Activated CD8-positive, alpha-beta memory T cell treated with anti-CD3 and anti-CD28 coated beads for 4 hours (primary cell): ENCODE measurements around the gene TBPL1.
"Not testable (repeated sequence)": the region's sequence is repeated elsewhere in the genome, so short reads cannot be mapped to it uniquely, and the experiment has no call there.

Experiments used
- DNase-seq, 2 donors: peaks; one replicate each; pipeline ENCODE4 v3.0.0-alpha.2; 2020; ENCODE audit warnings: low read depth in 2 of 2

The TBPL1 gene

DNA sequence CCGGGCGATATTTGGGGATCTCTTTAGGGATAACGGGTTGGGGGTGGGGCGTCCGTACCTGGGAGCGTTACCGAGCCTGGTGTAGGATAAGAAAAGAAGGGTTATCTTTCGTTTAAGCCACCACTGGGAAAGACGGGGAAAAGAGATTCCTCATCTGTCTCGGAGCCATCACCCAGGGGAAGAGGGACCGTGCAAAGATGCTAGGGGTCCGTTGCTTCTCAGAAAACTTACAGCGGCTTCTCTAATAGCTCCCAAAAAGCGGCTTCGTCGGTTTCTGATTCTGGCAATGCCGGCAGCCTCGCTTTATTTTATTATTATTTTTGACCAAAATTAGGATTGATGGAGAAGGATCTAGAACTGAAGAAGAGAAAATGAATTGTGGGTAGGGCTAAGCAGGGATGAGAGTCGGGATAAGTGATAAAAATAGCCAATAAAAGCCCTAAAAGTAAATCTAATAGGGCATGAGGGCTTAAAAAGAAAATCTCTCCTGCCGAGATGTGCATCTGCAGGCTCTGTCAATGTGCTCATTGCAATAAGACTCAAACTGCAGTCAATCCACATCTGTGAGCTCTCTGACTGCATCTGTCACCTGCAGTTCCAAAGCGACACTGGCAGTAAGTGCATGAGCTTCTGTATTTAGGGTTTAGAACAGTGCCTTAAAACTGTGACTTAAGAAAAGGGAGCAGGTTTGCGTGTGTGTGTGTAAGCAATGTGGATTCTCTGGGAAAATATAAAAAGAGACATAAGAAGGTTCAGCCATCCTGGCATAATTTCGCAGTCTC is 801 bp downstream of the TBPL1 start:
- no peak for DNase-seq

DNA sequence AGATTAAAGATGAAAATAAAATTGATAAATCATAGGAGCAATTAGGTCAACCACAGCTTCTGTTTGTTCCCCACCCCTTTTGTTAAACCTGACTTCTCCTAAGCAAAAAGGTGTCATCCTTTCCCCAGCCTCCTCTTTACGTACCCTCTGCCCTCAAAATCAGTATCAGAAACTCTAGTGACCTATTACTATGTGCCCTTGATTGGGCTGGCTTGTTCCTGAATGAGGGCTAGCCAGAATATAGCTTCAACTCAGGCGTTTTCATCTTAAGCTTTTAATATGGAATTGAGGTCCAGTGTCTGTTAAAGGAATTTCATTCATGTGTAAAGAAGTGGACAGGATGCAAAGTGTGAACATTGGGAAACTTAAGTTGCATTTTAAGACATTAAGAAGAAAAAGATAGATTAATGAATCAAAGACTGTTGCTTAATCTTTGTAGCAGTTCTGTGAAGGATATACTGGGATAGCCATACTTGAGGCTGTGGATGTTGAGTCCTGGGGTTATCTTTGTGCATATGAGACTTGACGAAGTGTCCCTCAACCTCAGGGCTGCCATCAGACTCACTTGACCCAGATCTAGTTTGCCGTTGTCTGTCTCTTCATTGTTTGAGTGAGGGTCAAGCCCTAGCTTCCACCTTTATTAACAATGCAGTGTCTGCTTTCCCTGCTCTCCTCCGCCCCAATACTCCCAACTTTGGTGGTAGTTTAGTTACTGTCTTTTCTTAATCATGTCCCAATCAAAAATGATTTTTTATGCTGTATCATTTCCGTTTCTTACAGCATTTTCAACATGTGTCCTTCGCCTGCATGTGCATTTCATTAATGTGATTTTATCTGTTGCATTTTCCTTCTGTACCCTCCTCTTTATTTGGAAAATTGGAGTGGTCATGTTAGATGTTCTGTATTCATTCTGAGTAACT is 1.9 kb downstream of the TBPL1 start:
- DNase-seq, result no peak

DNA sequence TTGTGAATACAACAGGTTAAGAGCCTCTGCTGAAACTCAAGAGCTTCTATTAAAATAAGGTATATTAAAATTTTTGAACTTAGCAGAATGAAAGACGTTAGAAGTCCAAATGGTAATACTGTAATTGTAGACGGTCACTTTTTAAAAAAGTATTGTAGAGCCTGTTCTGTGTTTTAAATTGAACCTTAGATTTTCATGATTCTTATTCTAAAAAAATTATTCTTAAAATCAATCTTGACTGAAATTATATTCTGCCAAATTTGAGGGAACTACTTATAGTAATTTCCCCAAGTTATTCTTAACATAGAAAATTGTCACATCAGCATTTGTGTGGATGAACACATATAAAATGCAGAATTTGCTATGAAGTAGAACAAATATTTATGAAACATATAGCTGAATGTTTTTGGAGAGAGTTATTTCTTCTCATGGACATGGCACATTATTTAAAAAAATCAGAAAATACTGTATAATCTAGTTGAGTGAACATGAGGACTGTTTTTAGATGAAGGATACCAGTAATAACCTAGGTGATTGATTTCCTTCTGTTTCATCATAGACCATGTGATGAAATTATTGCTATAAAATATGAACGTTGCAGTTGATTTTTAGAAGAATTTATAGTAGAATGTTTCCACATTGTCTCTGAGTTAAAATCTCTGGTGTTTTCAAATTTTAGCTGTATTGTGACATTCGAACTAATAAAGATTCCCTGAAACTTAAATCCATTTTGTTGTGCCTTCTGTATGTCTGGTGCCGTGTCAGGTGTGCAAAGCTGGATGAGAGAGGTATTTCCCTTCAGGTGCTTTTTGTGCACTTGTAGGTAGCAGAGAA is 2.8 kb downstream of the TBPL1 start:
- DNase-seq, result no peak

DNA sequence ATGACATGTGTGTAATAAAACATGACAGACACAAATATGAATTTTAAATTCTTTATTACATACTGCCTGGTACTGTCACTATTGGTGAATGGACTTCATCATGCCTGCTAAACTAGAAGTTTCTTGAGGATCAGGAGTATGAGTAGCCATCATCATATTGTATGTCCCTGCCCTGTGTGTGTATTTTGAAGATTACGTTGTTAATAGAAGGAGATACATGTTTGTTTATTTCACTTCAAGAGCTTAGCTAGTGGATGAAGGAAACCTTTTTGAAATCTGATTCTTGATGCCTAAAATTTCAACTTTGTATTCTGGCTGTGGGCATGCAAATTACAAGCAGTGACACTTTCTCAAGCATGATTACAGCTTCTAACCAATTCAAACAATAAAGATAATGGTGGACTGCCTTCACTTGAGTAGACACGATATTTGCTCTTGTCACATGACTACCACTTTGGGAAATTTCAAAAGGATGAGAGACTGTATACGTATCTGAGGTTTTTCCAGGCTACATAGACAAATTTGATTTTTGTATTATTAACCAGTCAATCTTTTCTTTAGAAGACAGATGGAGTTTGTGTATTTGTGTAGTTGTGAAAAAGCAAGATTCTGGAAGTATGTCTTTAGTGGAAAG is 3.5 kb downstream of the TBPL1 start:
- DNase-seq, result no peak

DNA sequence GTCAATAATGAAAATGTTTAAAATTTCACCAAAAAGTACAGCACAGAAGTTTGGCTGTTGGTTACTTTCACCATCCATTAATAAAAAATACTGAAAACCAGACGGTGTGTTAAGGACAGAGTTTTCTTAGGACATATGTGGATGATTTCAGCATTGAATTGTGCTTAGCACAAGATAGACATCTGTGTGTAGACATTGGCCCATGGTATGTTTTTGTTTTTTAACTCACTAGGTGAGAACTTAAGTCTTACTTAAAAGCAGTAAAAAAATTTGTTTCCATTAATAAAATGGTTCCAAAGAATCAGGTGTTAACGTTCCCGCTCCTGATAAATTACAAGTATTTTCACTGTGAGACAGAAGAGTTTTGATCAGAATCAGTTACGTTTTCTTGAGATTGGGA is 4.2 kb downstream of the TBPL1 start:
- DNase-seq, result no peak

DNA sequence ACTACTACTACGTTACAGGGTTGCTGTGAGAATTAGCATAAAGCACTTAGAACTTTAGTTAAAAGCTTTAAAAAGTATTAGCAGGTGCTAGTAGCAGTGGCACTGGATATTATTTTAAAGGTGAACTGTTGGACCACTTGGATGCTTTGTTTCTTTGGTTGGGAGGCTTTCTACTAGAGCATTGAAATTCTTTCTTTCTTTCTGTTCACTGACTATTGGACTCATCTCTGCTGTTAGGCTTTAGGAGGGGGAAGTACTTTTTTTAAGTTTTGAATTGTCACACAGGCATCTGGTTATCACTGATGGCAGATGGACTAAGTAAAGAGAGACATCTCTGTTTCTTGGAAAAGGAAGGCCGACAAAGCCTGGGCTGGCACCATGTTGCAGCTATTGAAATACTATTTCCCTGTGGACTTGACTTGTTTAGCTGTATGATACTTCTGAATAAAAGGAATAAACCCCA is 4.8 kb downstream of the TBPL1 start:
- DNase-seq, result no peak

DNA sequence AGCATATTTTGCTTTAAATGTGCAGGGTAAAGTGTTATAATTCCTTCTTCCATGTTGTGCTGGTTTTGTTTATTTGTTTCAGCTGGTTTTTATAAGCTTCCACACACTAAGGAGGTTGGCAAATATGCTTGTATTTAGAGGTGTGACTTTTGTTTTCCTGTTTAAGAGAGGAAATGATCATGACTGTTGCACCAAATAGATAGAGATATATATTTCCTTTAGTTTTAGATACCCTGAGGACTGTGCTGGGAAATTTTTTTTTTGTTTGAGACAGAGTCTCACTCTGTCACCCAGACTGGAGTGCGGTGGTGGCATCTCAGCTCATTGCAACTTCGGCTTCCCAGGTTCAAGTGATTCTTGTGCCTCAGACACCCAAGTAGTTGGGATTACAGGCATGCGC is 5.8 kb downstream of the TBPL1 start:
- DNase-seq, result no peak

DNA sequence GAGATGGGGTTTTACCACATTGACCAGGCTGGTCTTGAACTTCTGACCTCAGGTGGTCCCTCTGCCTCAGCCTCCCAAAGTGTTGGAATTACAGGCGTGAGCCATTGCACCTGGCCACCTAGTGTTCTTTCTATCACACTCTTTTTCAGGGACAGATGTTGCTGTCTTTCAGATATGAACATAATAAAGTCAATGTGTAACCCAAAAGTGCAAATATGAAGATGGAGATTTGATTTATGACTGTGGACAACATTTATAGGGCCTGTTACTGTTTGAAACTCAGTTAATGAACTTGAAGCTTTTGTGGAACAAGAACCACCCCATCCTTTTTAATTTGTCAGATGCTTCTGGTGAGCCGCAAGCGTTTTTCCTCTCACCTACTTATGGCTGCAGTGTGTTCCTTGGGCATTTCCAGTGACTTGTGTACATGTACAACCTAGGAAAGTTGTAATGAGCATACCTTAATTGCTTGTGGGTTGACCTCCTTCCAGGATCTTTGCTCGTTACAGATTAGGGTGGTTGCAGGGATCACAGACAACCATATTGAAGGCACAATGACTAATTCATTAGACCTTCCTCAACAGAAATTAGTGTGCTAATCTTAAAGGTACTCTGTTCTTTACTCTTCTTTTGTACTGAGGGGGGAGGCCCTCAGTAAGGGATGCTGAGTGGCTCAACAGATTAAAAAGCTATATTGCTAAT is 6.8 kb downstream of the TBPL1 start:
- DNase-seq, result no peak

DNA sequence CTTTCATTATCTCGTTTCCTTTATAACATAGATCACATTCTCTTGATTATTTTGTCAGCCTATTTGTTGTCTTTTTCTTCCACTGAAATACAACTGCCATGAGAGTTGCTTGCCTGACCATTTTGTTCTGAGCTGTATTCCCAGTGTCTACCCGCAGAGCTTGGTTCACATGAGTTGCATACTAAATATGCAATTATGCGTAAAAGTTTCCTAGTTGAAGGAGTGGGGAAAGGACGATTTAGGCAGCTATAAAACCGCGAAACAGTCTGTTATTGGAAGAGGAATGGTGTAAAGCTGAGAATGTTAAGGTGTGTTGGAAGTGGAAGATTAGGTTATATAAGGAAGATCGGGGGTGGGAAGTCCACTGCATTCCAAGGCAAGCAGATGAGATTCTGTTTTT is 8.8 kb downstream of the TBPL1 start:
- no peak for DNase-seq

DNA sequence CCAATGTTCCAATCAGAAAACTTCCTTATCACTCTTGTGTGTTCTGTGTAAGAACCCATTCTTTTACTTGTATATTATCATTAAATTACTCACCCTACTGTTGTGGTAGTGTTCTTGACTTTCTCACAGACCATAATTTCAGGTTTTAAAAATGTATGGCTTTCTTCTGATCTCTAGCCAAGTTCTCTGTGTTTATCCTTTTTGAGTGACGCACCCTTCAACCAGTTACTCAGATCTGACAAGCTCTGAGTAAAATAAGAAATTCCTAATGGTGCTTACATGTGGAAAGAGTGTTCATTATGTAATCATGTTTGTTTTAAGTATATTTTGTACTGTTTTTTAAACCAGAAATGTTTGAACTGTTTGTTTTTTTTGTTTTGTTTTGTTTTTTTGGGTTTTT is 11.0 kb downstream of the TBPL1 start:
- DNase-seq, result no peak

DNA sequence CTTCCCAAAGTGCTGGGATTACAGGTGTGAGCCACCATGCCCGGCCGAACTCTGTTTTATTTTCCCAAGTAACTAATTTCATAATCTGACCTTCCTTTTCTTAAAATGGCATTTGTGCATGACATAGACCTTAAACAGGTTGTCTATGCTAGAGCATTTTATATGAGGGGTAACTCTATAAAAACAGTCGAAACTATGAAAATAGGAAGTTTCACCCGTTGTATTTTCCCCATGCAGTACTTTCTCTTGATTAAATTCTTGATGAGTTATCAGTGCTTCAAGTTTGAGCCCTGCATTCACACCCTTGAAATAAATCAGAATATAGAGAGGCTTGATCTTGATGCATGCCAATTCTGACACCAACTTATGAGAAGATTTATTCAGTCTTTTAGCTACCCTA is 11.7 kb downstream of the TBPL1 start:
- no peak for DNase-seq

DNA sequence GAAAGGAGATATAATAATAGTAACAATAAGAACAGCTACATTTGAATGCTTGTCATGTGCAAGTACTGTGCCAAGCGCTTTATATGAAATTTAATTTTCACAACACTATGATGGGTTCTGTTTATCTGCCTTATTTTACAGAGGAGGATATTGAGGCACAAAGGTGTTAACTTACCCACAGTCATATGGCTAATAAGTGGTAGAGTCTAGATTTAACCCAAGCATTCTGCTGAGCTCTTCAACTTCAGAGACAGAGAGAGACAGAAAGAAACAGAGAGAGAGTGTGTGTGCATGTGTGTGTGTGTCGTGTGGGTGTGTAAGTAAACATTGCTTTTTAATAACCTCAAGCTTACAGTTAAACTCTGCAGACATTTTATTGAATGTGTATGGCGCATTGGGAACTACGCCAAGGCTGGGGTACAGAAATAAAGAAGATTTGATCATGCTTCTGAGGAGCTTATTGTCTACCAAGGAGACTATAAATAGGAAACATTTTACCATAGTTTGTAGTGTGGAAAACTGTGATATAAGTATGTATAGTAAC is 12.9 kb downstream of the TBPL1 start:
- DNase-seq, result no peak

DNA sequence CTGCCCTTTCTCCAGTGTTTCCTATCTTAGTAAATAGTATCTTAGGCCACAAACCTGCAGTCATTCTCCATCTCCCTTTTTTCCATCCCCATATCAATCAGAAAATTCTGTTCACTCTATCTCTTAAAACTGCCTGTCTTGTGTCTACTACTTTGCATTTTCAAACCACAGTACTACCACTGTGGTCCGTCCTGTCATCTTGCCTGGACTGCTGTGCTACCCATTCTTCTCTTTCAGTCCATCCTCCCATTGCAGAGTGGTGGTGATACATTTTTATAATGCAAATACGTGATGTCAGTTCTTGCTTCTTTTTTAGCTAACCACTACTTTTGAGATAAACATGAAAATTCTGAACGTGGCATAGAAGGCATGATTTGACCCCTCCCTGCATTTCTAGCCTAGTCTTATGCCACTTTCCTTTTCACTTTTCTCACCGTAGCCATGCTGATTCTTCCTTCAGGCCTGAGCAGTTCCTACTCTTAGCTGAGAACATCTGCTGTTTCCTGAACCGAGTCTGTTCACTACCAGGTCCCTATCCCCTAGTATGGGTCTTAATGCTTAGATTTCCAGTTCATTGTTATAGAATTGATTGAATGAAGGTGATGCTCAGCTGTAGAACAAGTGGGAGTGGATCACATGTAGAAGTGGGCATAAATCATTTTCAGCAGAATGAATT is 13.8 kb downstream of the TBPL1 start:
- no peak for DNase-seq

DNA sequence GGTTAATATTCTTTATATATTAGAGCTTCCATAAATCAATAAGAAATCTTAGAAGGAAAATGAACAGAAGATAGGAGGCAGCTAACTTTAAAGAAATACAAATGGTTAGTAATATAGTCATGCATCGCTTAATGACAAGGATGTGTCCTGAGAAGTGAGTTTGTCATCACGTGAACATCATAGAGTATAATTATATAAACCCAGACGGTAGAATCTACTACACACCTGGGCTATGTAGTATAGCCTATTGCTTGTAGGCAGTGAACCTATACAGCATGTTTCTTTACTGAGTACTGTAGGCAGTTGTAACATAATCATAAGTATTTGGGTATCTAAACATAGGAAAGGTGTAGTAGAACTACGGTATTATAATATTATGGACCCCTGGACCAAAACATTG is 14.3 kb downstream of the TBPL1 start:
- DNase-seq, result no peak

DNA sequence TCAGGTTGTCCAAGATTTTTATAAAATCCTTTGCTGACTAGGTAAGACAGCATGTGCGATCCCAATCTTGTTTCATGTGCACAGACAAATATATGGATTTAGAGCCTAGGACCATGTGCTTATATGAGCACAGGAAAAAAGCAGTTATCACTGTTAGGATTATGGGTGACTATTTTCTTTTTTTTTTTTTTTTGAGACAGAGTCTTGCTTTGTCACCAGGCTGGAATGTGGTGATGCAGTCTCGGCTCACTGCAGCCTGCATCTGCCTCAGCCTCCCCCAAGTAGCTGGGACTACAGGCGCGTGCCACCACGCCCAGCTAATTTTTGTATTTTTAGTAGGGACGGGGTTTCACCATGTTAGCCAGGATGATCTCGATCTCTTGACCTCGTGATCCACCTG is 14.8 kb downstream of the TBPL1 start:
- DNase-seq, result not testable (repeated sequence)

DNA sequence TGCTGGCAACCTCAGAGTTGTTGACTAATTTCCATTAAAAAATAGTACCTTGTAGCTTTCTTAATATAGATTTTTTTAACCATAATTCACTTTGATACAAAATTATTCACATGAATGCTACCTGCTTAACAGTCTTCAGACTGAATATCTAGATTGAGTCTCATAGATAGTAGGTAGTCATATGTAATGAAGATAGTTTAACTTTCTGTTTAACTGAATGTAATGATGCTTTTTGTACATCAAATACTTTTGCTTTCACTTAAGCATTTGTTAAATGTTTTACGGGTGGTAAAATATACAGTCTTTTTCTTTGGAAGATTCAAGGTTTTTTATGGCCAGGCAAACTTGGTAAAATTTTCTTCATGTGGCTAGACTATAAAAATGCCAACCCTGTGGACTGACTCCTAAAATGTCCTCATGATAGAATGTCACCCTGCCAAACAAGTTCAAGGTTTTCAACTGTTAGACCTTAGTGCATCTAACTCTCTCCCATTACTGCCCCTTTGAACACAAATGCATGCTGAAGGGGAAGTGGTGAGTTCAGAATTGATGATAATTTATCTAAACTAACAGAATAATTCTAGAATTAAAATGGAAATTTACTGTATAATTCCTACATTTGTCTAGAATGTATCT is 16.4 kb downstream of the TBPL1 start:
- DNase-seq, result no peak

DNA sequence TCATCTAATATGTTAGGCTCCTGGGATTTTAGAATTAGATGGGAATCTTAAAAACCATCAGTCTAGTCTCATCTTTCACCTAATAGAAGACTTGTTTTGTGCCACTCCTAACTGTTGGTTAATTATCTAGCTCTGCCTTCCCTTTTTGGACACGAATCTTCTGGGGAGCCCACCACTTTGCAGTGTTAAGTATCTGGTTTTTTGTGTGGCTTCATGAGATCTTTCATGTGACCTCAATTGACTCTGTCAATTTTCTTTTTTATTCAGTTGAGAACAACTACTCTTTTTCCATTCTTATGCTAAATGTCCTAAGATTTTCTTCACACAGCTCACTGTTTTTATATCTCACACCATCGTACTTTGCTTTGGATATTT is 16.9 kb downstream of the TBPL1 start:
- no peak for DNase-seq

DNA sequence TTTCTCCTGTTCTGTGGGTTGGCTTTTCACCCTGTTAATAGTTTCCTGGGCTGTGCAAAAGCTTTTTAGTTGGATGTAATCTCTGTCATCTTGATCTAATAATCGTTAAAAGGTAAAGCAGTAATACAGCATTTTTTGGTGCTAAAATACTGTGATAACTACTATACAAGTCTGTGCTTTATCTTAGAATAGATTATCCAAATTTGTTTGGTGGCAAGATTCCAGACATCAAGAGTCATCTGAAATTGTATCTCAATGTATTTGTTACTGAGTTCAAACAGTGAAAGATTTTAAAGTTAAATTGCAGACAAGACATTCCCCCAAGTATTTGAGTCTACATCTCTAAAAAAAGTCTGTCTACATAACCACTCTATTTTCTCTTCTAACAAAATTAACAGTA is 18.8 kb downstream of the TBPL1 start:
- no peak for DNase-seq

DNA sequence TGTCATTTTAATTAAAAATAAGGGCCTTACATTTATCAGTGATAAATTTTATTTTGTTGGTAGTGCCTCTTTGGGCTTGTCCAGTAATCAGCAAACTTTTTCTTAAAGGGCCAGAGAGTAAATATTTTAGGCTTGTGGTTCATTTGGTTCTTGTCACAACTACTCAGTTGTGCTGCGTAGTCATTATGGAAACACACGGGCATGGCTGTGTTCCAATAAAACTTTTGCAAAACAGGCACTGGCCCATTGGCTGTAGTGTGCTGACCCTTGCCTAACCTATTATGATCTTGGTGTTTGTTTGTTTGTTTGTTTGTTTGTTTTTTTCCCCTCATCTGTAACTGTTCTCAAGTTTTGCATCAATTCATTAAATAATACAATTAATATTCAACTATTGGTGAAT is 19.4 kb downstream of the TBPL1 start:
- no peak for DNase-seq
